Left lung (tissue), 10 donors: Measurements from ENCODE around the gene HLA-DQA1. TPM values are rescaled to one million over a fixed set of nuclear protein-coding genes. Genes with fewer than 3 reads are reported as not detected.
A peak's percentile ranks its signal among the peaks of the same experiment; 100 is the strongest.
"Not testable (repeated sequence)": the region's sequence is repeated elsewhere in the genome, so short reads cannot be mapped to it uniquely, and the experiment has no call there.

Source experiments
- ATAC-seq: fragments of 200-7000 bp; cut with Tn5 transposase; one replicate; pipeline ENCODE4 v1.9.1; 2020; ENCODE audit warnings: moderate library complexity
- DNase-seq, 4 donors: peaks; one replicate each; pipeline ENCODE4 v3.0.0-alpha.2; 2013 to 2020
- H3K27ac ChIP-seq, 2 donors: fragments of 200-600 bp; sonication (generic) in 1 of 2; one replicate each; pipeline versions ENCODE4 v1.5.0 to v1.8.0; 2020 to 2021
- H3K27me3 ChIP-seq, 2 donors: fragments of 200-600 bp; sonication (generic) in 1 of 2; one replicate each; pipeline versions ENCODE4 v1.5.0 to v1.8.0; 2020 to 2021
- H3K36me3 ChIP-seq, 2 donors: fragments of 200-600 bp; sonication (generic) in 1 of 2; one replicate each; pipeline versions ENCODE4 v1.5.0 to v1.8.0; 2020 to 2021
- H3K4me1 ChIP-seq, 2 donors: fragments of 200-600 bp; one replicate each; pipeline ENCODE4 v1.8.0; 2021
- H3K4me3 ChIP-seq, 2 donors: fragments of 200-600 bp; sonication (generic) in 1 of 2; one replicate each; pipeline versions ENCODE4 v1.5.0 to v1.8.0; 2020 to 2021; ENCODE audit warnings: mild to moderate bottlenecking in 1 of 2
- H3K9me3 ChIP-seq, 2 donors: fragments of 200-600 bp; sonication (generic) in 1 of 2; one replicate each; pipeline versions ENCODE4 v1.5.0 to v1.8.0; 2020 to 2021
- CTCF ChIP-seq, 2 donors: fragments of 200-600 bp; sonication (generic) in 1 of 2; IDR thresholded peaks; one replicate each; pipeline versions ENCODE4 v1.5.0 to v1.8.0; 2021; ENCODE audit warnings: antibody characterized with exemption in 2 of 2
- intact Hi-C, 2 donors: fragments of 100-400 bp; cut with DNase I; formaldehyde crosslinking; loops; one replicate each; pipeline versions ENCODE4 v1.11.2 to v1.14.2; 2022
- polyA plus RNA-seq, 6 donors: library from polyadenylated mRNA; unstranded; fragments of 120-200 nt; gene quantifications; one replicate each; pipeline ENCODE4 v1.2.1, GENCODE V29; 2013; ENCODE audit not compliant: insufficient read length in 6 of 6
- total RNA-seq, 2 donors: library from RNA; stranded (reverse); fragmentation: NEBNext Ultra II Directional; extraction: Animal tissue kit (Norgen Biotek cat#: 25700); gene quantifications; one replicate each; pipeline ENCODE4 v1.2.1, GENCODE V29; 2021
- donor health status: DM: no; HTN: yes; CAD: no.
- donor health status: DM: no; HTN: no; CAD: no.

Gene HLA-DQA1
- total and polyA plus RNA-seq, 8 donors = 3.8 to 200 (median 4.8) TPM

- peaks cover 0 to 5% of the 10 kb centered on the region in 2 donors for H3K27me3 ChIP-seq
- peaks cover 0 to 15% of the 10 kb centered on the region in 2 donors for H3K36me3 ChIP-seq
- no peaks in the 10 kb centered on the region for H3K9me3 ChIP-seq
- peaks cover 0 to 51% of the 10 kb centered on the region in 2 donors for H3K4me1 ChIP-seq
- ATAC-seq (no peak), DNase-seq (no peak)
- peak overlapping the region in 1 of 2 donors; percentile 50 for H3K4me3 ChIP-seq
- H3K27ac ChIP-seq = peak overlapping the region in 1 of 2 donors; percentile 73
- no peak for TF ChIP-seq CTCF (IDR thresholded peaks at IDR 0.05)
- intact Hi-C loops = no loop called here
These were observed 28.5 kb downstream of the HLA-DQA1 start for GRCh38 chr6:32665661-32666060.

GRCh38 chr6:32666420-32667300, 29.5 kb downstream of the HLA-DQA1 start, which contains the start of gene HLA-DQB1:
Gene HLA-DQB1, minus strand, starts transcription at chr6:32666657. Its CDS starts 50 bp downstream, at chr6:32666607.
- DNase-seq = peak in 1 of 4 donors; percentile 45
- H3K4me3 ChIP-seq = peak within 1 kb of the TSS in 1 of 2 donors; percentile 50
- no peaks in the 10 kb centered on the region for H3K9me3 ChIP-seq
- H3K27ac ChIP-seq = peak within 1 kb of the TSS in 1 of 2 donors; percentile 73
- H3K36me3 ChIP-seq = peaks cover 0 to 5% of the 10 kb centered on the region in 2 donors
- H3K4me1 ChIP-seq = peaks cover 0 to 47% of the 10 kb centered on the region in 2 donors
- TF ChIP-seq CTCF (IDR thresholded peaks at IDR 0.05) = no peak
- ATAC-seq = peak; percentile 83
- intact Hi-C loops = no loop called here
- peaks cover 0 to 5% of the 10 kb centered on the region in 2 donors for H3K27me3 ChIP-seq

- peaks cover 0 to 5% of the 10 kb centered on the region in 2 donors for H3K27me3 ChIP-seq
- peak overlapping the region; percentile 42 to 73 for H3K27ac ChIP-seq
- ATAC-seq = peak; percentile 80
- peak in 3 of 4 donors; percentile 22 to 60 (median 40) for DNase-seq
- peaks cover 0 to 47% of the 10 kb centered on the region in 2 donors for H3K4me1 ChIP-seq
- no peak for TF ChIP-seq CTCF (IDR thresholded peaks at IDR 0.05)
- H3K9me3 ChIP-seq = peaks cover 0 to 8% of the 10 kb centered on the region in 2 donors
- no peak overlapping the region for H3K4me3 ChIP-seq
- intact Hi-C loops = no loop called here
- H3K36me3 ChIP-seq = no peaks in the 10 kb centered on the region
These were observed 31.1 kb downstream of the HLA-DQA1 start for GRCh38 chr6:32668226-32668747.

- Histone ChIP-seq H3K36me3 (no peaks in the 10 kb centered on the region), H3K4me3 (no peak overlapping the region), H3K27ac (peak overlapping the region in 1 of 2 donors; percentile 71), H3K9me3 (peaks cover 0 to 10% of the 10 kb centered on the region in 2 donors), H3K27me3 (peaks cover 0 to 5% of the 10 kb centered on the region in 2 donors), H3K4me1 (peaks cover 0 to 39% of the 10 kb centered on the region in 2 donors)
- intact Hi-C loops = no loop called here
- DNase-seq = no peak
- no peak for TF ChIP-seq CTCF (IDR thresholded peaks at IDR 0.05)
- no peak for ATAC-seq
These were observed 32.0 kb downstream of the HLA-DQA1 start for GRCh38 chr6:32669240-32669639.

- peaks cover 0 to 10% of the 10 kb centered on the region in 2 donors for H3K9me3 ChIP-seq
- no peak overlapping the region for H3K4me3 ChIP-seq
- no peaks in the 10 kb centered on the region for H3K36me3 ChIP-seq
- peak overlapping the region in 1 of 2 donors; percentile 71 for H3K27ac ChIP-seq
- ATAC-seq (no peak), DNase-seq (no peak)
- intact Hi-C loops = no loop called here
- H3K27me3 ChIP-seq = peaks cover 0 to 3% of the 10 kb centered on the region in 2 donors
- TF ChIP-seq CTCF (IDR thresholded peaks at IDR 0.05) = no peak
- H3K4me1 ChIP-seq = peaks cover 0 to 37% of the 10 kb centered on the region in 2 donors
These were observed 32.7 kb downstream of the HLA-DQA1 start for GRCh38 chr6:32669893-32670292.

- ATAC-seq, intact Hi-C loops: not testable (repeated sequence)
- H3K9me3 ChIP-seq = peaks cover 0 to 10% of the 10 kb centered on the region in 2 donors
These were observed 34.7 kb downstream of the HLA-DQA1 start for GRCh38 chr6:32671908-32672307.

GRCh38 chr6:32674123-32674522, 36.9 kb downstream of the HLA-DQA1 start:
- ATAC-seq, H3K36me3 ChIP-seq, H3K27me3 ChIP-seq, intact Hi-C loops, H3K4me3 ChIP-seq, H3K27ac ChIP-seq, DNase-seq: not testable (repeated sequence)
- Histone ChIP-seq H3K4me1 (peaks cover 0 to 14% of the 10 kb centered on the region in 2 donors), H3K9me3 (peaks cover 0 to 22% of the 10 kb centered on the region in 2 donors)

More at GRCh38 chr6:32671908-32672307, 34.7 kb downstream of the HLA-DQA1 start:
- H3K27ac ChIP-seq, H3K36me3 ChIP-seq, H3K27me3 ChIP-seq, H3K4me3 ChIP-seq, DNase-seq: not testable (repeated sequence)
- peaks cover 0 to 33% of the 10 kb centered on the region in 2 donors for H3K4me1 ChIP-seq
